HEK293 (cell line): ENCODE data around the gene CHKA.

Source experiments
- CTCF ChIA-PET: fragments of 350-600 bp; formaldehyde crosslinking; extraction: SDS; loops from one replicate; lab custom pipeline; 2021; ENCODE audit warnings: antibody characterized with exemption; lab: Yijun Ruan, JAX
- POLR2A ChIA-PET: fragments of 300-600 bp; formaldehyde crosslinking; extraction: SDS; loops from one replicate; lab custom pipeline; 2020; ENCODE audit warnings: antibody characterized with exemption, inconsistent platforms; lab: Yijun Ruan, JAX
- H3K27ac ChIP-seq: fragments of 200-500 bp; sonication (Bioruptor generic); 2 replicates; pipeline ENCODE4 v1.5.1; 2014; ENCODE audit warnings: low read depth, low read length, control low read depth, inconsistent platforms; ENCODE audit errors: extremely low read depth
- H3K36me3 ChIP-seq, 2 experiments: fragments of 200-500 bp in 1 of 2; sonication (Bioruptor generic) in 1 of 2; 1 replicate in 1 of 2; 2 replicates in 1 of 2; pipeline ENCODE4 v1.5.1; 2014 to 2017; ENCODE audit warnings: inconsistent platforms in 2 of 2, low read length in 2 of 2; ENCODE audit not compliant: control insufficient read depth in 2 of 2, insufficient read depth in 1 of 2
- H3K4me1 ChIP-seq: fragments of 200-500 bp; sonication (Bioruptor generic); 2 replicates; pipeline ENCODE4 v1.5.1; 2014; ENCODE audit warnings: mild to moderate bottlenecking, low read length, inconsistent platforms; ENCODE audit not compliant: control insufficient read depth, insufficient read depth
- H3K4me3 ChIP-seq: 2 replicates; pipeline ENCODE4 v1.5.1; 2011; ENCODE audit warnings: low read depth, mild to moderate bottlenecking, control low read depth, low read length, moderate library complexity
- H3K9me3 ChIP-seq: fragments of 200-500 bp; sonication (Bioruptor generic); 2 replicates; pipeline ENCODE4 v1.5.1; 2014; ENCODE audit warnings: low read depth, low read length, inconsistent platforms; ENCODE audit not compliant: control insufficient read depth, insufficient read depth
- EGR2 ChIP-seq: fragments of 450-650 bp; formaldehyde crosslinking; IDR thresholded peaks from 2 replicates; pipeline ENCODE4 v1.5.1; 2016; ENCODE audit warnings: low read depth, missing biosample characterization, missing genetic modification characterization
- PRDM10 ChIP-seq: fragments of 450-650 bp; formaldehyde crosslinking; IDR thresholded peaks from 2 replicates; pipeline ENCODE4 v1.5.1; 2016; ENCODE audit warnings: missing biosample characterization, missing genetic modification characterization
- PRDM4 ChIP-seq: fragments of 450-650 bp; formaldehyde crosslinking; IDR thresholded peaks from 2 replicates; pipeline ENCODE4 v1.5.1; 2017; ENCODE audit warnings: missing biosample characterization, missing genetic modification characterization
- ZFHX2 ChIP-seq: fragments of 450-650 bp; formaldehyde crosslinking; conservative IDR thresholded peaks from 2 replicates; pipeline ENCODE4 v1.5.1; 2016; ENCODE audit warnings: missing biosample characterization, missing genetic modification characterization
- ZNF157 ChIP-seq: fragments of 450-650 bp; formaldehyde crosslinking; IDR thresholded peaks from 2 replicates; pipeline ENCODE4 v1.5.1; 2016; ENCODE audit warnings: missing biosample characterization, missing genetic modification characterization
- ZNF324 ChIP-seq: fragments of 450-650 bp; formaldehyde crosslinking; IDR thresholded peaks from 2 replicates; pipeline ENCODE4 v1.5.1; 2016; ENCODE audit warnings: missing biosample characterization, missing genetic modification characterization
- ZNF366 ChIP-seq: fragments of 450-650 bp; formaldehyde crosslinking; conservative IDR thresholded peaks from 2 replicates; pipeline ENCODE4 v1.5.1; 2016; ENCODE audit warnings: missing biosample characterization, missing genetic modification characterization
- TF ChIP-seq, protein P1 (sequence below): fragments of 450-650 bp; formaldehyde crosslinking; IDR thresholded peaks from 2 replicates; pipeline ENCODE4 v1.5.1; 2017; ENCODE audit warnings: missing biosample characterization, missing genetic modification characterization

The CHKA gene

GRCh38 chr11:68083517-68083916 is 37.7 kb downstream of the CHKA start:
- TF ChIP-seq ZNF366 (tag by site-specific recombination) (no peak), ZNF324 (tag by site-specific recombination) (no peak), EGR2 (tag by site-specific recombination) (peak; percentile 58; the same call in 1 of the 2 replicates), ZFHX2 (tag by site-specific recombination) (peak; percentile 71), PRDM10 (no peak)
- TF ChIP-seq, protein P1, sequence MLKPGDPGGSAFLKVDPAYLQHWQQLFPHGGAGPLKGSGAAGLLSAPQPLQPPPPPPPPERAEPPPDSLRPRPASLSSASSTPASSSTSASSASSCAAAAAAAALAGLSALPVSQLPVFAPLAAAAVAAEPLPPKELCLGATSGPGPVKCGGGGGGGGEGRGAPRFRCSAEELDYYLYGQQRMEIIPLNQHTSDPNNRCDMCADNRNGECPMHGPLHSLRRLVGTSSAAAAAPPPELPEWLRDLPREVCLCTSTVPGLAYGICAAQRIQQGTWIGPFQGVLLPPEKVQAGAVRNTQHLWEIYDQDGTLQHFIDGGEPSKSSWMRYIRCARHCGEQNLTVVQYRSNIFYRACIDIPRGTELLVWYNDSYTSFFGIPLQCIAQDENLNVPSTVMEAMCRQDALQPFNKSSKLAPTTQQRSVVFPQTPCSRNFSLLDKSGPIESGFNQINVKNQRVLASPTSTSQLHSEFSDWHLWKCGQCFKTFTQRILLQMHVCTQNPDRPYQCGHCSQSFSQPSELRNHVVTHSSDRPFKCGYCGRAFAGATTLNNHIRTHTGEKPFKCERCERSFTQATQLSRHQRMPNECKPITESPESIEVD (tag by site-specific recombination) = peak; percentile 75
- H3K4me3 ChIP-seq = no peak overlapping the region
- CTCF ChIA-PET = no interaction called here
- peaks cover 8% of the 10 kb centered on the region; the same call in 1 of the 2 replicates for H3K4me1 ChIP-seq
- POLR2A ChIA-PET = no interaction called here
- H3K27ac ChIP-seq = no peak overlapping the region
- no peaks in the 10 kb centered on the region for H3K9me3 ChIP-seq
- H3K36me3 ChIP-seq = peaks cover 0 to 21% of the 10 kb centered on the region in 2 experiments; a peak in 1 of 3 replicates

GRCh38 chr11:68082481-68082880 is 38.7 kb downstream of the CHKA start:
- Histone ChIP-seq H3K4me3 (no peak overlapping the region), H3K4me1 (peaks cover 8% of the 10 kb centered on the region; the same call in 1 of the 2 replicates), H3K36me3 (peaks cover 0 to 30% of the 10 kb centered on the region in 2 experiments; a peak in 1 of 3 replicates), H3K27ac (no peak overlapping the region), H3K9me3 (no peaks in the 10 kb centered on the region)
- CTCF ChIA-PET = interaction anchor here (0.6 to 1.1 kb wide), 2 partner anchors 18 to 753 kb away, joined by 3 to 6 read pairs; no protein-coding TSS in a partner anchor
- POLR2A ChIA-PET = no interaction called here
- TF ChIP-seq PRDM10 = no peak
- TF ChIP-seq PRDM4 (tag by site-specific recombination) = no peak
- TF ChIP-seq, protein P1 (tag by site-specific recombination) = peak; percentile 34; the same call in 1 of the 2 replicates
- TF ChIP-seq ZNF157 = no peak
